T-helper 2 cell (primary cell): ENCODE measurements around the gene ACSL1.
"Not testable (repeated sequence)": the region's sequence is repeated elsewhere in the genome, so short reads cannot be mapped to it uniquely, and the experiment has no call there.

Source experiments
- DNase-seq, 5 experiments: peaks; one replicate each; pipeline versions ENCODE4 v3.0.0 to v3.0.0-alpha.2; 2012 to 2022
- total RNA-seq, 2 donors: gene quantifications; one replicate each; lab custom pipeline; 2026; lab: John Stamatoyannopoulos, UW

Gene ACSL1
- 20.4 to 37.7 reads per million in 2 donors for total RNA-seq

DNA sequence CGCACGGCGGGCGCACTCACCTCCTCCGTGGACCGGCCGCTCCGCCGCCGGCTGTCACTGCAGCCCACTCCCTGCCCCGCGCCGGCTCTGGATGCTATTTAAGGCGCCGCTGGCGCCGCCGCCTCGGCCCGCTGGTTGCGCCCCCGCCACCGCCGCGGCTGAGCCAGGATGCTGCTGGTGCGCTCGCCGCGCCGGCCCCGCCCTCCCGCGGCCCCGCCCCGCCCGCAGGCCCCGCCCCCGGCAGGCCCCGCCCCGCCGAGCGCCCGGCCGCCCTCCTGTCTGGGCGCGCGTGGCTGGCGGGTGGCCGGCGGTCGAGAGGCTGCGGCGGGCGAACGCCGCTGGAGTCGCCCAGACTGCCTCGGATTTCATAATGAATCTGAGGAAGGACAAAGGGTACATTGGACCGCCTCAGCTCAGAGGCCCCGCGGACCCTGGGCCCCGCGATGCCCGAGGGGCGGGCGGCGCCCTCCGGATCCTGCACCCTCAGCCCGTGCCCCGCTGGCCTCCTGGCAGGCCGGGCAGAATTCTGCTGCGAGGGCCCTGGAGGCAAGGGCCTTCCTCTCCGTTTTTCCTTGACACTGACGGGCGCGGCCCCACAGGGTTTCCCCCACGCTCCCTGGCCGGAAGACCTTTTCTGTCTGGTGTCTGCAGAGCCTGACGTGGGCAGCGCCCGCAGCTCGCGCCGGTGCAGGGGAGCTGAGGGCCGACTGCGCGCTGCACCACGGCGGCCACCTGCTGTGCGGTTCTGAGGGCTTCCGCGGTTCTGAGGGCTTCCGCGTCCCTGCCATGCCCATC lies at the start of gene ACSL1:
TSS of gene ACSL1 (minus strand) at position 73 of the 795 bp plus-strand sequence. CDS start 22,454 bp downstream, outside the sequence.
- peak; percentile 66 to 84 (median 73) for DNase-seq

GRCh38 chr4:184873054-184873453 lies 47.3 kb upstream of the ACSL1 start:
- DNase-seq, result no peak

DNA sequence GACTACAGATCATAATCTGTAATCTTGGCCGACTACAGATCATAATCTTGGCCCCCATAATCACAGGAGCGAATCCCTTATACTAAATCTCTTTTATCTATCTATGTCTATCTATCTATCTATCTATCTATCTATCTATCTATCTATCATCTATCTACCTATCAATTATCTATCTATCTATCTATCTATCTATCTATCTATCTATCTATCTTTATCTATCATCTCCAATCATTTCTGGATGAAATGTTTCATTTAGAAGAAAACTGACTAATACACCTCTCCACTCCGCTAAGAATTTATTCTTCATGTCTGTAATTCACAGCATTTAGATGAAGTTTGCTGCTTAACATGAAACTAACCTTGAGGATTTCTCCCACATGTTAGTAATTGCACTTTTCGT lies 45.0 kb upstream of the ACSL1 start:
- no peak for DNase-seq

GRCh38 chr4:184868623-184869022 lies 42.9 kb upstream of the ACSL1 start:
- DNase-seq, result no peak

- DNase-seq, result no peak
These were observed 38.1 kb upstream of the ACSL1 start for GRCh38 chr4:184863916-184864315.

- DNase-seq, result no peak
These were observed 35.3 kb upstream of the ACSL1 start for GRCh38 chr4:184861047-184861446.

DNA sequence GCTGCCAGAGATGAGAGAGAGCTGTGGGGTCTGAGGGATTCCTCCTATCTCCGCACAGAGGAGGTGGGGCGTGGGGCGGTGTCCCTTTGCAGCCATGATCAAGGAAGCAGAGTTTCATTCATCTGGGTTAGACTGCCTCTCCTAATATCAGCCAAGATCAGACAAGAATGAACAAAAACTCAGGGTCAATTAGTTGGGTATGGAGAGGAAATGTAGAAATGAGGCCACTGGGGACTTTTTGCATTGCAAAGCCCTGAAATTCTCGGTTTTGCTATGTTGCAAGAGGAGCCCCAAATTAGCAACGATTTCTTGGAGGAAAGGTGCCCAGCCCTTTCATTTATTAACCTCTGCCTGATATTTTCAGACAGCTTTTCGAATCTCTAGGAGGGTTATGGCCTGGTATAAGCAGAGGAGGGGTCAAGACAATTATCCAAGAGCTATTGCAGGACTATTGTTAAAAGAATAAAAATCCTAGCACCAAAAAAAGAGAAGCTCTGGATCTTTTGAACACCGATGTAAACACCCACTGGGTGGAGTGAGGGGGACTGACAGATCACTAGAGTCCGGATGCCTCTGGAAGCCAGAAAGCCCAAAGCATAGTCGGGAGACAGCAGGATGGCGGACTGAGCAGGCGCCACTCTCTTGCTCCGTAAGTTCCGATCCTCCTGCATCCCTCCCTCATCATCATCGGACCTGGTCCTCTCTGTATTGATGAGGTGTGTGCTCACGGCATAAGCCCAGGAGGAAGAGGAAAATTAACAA lies 34.4 kb upstream of the ACSL1 start:
- DNase-seq, result no peak

DNA sequence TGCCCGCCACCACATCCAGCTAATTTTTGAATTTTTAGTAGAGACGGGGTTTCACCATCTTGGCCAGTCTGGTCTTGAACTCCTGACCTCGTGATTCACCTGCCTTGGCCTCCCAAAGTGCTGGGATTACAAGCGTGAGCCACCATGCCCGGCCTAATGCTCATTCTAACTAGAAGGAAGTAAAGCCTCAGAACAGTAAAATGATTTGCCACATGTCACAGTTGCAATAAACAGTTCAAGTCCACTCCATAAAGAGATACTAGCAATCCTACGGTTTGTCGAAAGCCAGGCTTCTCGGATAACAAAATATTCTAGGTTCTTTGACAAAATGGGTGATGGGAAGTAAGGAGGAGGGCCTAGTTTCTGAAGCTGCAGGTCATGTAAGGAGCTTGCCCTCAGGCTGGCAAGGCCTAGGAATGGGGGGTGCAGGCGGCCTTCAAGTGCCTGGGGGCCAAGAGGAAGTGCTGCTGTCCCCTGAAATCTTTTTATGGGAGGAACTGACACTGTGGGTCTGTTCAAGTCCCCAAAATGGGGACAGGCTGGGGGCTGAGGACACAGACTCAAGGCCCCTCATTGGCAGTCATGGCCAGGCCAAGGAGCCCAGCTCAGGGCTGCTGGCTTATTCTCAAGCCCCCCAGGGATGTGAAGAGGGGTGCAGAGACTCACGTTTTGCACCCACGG lies 31.8 kb upstream of the ACSL1 start:
- no peak for DNase-seq

- no peak for DNase-seq
These were observed 30.5 kb upstream of the ACSL1 start for GRCh38 chr4:184856277-184856609.

DNA sequence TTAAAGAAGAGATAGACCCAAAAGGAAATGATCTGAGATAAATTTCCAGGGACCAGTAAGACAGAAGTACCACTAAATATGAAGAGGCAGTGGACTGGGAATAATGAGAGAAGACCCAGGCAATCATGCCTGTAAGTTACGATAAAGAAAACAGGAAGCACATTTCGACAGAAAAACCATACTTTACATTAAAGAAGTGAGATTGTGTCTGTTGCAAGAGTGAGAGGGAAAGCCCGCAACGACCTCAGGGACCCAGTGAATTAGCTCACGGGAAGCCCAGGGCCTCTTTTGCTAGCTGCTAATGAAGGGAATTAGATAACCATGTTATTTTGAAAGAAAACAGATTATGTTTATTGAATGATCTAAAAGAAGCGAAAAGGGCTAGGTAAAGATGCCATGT lies 28.9 kb upstream of the ACSL1 start:
- DNase-seq, result peak in 1 of 5 experiments; percentile 13

DNA sequence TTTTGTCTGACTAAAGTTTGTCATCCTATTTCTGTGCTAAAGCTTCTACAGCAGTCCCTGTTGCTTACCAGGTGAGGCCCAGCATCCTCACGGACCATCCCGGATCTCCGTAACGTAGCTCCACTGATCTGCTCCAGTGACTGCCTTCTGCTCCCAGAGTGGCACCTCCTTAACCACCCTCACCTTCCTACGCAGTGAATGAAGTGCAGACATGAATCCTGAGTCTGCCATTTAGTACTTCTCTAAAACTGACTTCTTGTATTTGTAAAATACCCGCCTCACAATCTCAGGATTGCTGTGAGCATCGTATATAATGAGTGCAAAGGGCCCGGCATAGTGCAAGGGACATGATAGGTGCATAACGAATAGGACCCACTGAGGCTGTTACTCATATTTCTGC lies 27.7 kb upstream of the ACSL1 start:
- DNase-seq, result no peak

DNA sequence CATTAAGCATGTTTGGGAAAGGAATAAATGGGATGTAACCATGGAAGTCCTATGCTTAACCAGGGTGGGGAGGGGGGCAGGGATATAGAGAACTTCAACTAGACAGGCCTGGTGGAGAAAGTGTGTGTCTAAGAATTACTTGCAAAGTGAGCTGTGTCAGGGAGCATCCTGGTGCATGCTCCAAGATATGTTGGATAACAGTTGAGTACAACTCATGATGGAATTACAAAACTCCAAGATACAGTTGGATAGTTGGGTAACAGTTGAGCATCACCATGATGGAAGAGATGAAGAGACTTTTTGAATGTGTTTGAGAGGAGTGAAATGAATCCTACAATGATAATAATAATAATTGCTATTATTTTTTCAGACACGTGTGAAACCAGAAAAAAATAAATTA lies 26.1 kb upstream of the ACSL1 start:
- DNase-seq, result no peak

DNA sequence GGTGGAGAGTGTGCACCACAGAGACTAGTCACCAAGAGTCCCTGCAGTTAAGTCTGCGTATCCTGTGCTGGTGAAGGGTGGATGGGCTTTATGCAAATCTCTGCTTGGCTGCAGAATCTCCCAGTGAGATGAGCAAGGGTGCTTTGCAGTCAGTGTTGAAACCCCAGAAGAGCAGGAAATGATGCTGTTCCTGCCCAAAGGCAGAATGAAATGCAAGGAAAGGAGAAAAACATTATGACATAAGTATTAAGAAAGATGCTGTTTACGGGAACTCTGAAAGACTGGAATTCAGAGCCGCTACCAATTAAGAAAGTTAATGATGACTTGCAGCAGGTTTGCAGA lies 25.4 kb upstream of the ACSL1 start:
- no peak for DNase-seq

- DNase-seq, result no peak
These were observed 24.8 kb upstream of the ACSL1 start for GRCh38 chr4:184850431-184851199.

DNA sequence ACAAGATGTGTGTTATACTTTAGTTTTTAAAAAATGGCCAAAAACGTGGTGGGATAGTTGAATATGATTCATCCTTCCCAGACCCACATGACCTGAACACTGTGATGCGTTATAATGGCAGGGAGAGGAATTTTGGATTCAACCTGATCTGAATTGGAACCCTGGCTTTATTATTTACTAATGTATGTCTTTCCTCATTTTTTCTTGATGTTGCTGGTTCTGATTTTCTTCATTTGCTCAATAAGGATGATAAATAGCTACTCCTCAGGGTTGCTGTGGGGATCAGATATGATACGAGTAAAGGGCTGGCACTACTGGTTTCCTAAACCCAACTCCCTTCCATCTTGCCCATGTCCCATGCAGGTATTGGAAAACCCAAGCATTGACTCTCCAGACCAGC lies 24.2 kb upstream of the ACSL1 start:
- no peak for DNase-seq

- DNase-seq, result no peak
These were observed 23.4 kb upstream of the ACSL1 start for GRCh38 chr4:184849185-184849584.

- peak in 1 of 5 experiments; percentile 19 for DNase-seq
These were observed 22.7 kb upstream of the ACSL1 start for GRCh38 chr4:184848510-184848909.

DNA sequence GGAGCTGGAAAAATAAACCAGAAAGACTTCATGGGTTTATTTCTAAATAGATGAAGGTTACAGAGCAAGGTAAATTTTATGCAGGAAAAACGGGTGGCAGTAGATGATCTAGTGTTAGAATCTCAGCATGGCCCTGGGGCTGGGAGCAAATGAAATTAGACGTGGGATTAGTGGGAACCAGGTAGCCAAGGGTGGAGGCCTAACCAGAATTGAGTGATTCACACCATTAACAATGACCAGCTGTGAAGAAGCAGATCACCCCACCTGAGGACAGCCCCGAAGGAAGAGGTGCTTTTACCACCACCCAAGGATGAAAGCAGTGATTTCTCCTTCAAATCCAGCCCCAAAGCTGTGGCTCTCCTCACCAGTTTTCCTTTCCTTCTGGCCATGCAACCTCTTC lies 20.8 kb upstream of the ACSL1 start:
- no peak for DNase-seq

- DNase-seq, result peak in 1 of 5 experiments; percentile 10
These were observed 19.7 kb upstream of the ACSL1 start for GRCh38 chr4:184845367-184846021.

DNA sequence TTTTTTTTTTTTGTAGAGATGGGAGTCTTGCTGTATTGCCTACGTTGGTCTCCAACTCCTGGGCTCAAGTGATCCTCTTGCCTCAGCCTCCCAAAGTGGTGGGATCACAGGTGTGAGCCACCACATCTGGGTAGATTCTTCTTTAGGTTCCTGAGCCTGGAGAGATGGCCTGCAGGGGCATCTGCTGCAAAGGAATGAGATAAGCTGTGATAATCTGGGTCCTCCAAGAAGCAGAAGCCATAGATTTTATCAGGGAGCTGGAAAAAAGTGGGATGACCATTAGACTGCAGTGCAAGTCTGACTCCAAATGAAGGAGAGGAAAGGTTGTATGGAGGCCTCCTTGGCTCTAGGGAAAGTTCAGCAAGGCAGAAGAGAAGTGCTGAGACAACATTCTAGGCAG lies 19.0 kb upstream of the ACSL1 start:
- no peak for DNase-seq

DNA sequence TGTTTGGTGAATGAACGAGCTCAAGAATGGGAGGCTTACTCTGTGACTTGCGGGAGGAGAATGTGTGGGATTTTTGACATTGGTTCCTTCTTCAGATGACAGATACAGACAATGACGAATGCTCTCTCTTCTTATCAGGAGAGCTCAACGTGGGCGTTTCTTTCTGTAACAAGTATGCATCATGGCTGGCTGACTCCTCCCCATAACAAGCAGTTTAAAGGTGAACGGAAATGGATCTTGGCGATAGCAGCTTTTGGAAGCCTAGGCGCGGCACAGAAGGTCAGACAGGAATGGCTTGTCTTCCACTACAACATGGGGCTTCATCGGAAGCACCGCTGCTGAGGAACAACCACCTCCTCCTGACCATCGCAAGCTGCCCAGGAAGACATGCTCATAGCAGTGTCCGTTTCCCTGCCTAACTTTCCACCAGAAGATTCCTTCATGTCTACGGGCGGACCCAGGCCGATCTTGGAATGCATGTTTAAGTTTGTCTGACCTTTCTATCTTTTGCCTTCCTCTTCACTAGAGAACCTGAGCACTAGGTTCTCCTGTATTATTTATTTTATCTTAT lies 18.3 kb upstream of the ACSL1 start:
- DNase-seq, result peak in 1 of 5 experiments; percentile 32

- not testable (repeated sequence) for DNase-seq
These were observed 13.3 kb upstream of the ACSL1 start for GRCh38 chr4:184839075-184839399.
